GM18517 (cell line): ENCODE results near the gene MATCAP1.

ENCODE experiments used
- ATAC-seq: cut with Tn5 transposase; IDR thresholded peaks from one replicate; pipeline ENCODE4 v1.9.1; 2021; ENCODE audit warnings: mild to moderate bottlenecking, moderate library complexity; ENCODE audit not compliant: unreplicated experiment

The MATCAP1 gene

DNA sequence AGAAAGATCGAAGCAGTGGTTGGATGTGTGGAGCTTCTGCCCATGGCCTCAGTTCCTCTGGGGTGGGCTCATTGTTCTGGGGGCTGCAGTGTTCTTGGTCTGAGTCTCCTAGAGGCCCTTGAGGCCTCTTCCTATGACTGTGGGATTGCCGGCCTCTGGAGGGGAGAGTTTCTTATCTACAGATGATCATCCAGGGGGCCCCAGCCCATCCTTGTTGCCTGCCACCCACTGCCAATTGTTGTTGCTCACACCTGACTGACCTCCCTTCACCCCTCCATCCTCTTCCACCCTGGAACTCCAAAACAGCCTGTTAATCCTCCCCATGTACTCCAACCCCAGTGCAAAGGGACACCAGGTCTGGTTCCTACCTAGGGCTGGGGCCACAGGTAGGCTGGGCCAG is 38.8 kb downstream of the MATCAP1 start:
- ATAC-seq, result no peak

DNA sequence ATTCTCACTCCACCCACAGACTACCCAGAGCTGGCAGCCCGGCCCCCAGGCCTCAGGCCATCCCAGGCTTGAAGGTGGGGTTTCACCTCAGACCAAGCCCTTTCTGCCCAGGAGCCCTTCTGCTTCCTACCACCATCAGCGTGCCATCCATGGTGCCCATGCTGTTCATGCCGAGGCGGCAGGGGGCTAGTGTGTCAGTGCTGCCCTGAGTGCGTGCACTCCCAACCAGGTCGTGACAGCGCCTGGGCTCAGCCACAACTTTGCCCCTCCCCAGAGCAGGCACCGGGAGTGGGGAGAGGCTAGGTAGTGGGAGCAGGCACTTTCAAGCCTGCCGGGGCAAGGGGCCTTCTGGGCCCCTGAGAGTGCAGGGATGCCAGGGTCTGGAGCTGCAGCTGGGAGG is 41.4 kb downstream of the MATCAP1 start:
- no peak for ATAC-seq

DNA sequence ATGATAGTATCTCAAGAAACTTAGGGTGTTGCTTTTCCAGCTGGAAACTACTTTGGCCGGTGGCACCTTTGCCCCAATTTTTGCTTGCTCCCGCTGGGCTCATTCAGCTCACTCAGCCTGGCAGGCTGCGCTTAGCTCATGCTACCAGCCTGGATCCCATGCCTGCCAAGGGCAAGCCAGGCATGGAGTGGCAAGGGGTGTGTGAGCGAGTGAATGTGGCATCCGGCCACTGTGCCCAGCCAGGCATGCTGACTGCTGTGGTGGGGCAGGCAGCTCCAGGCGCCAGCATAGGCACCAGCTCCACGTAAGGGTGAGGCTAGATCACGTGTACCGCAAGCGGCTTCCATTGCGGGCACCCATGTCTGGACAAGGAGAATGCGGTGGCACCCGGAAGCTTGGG is 42.4 kb downstream of the MATCAP1 start:
- no peak for ATAC-seq

DNA sequence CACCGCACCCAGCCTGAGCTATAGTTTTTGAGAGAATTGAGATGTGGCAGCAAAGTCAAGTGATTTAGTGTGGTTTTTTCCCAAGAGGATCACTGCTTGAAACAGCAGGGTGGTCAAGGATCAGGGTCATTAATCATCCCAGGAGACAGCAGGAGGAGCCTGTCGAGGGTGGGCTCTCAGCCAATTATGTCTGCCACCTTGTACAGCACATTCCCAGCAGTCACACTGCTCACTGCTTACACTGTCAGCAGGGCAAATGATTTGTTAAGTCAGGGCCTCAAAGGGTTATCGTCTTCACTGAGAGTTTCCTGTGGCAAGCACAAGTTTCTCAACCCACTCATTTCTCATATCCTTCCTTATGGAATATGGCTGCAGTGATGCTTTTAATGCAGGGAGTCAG is 46.2 kb downstream of the MATCAP1 start:
- no peak for ATAC-seq

- ATAC-seq, result no peak
These were observed 54.3 kb downstream of the MATCAP1 start for GRCh38 chr16:67129422-67129821.

GRCh38 chr16:67128887-67129286 is 54.9 kb downstream of the MATCAP1 start:
- no peak for ATAC-seq

GRCh38 chr16:67128417-67128816 is 55.3 kb downstream of the MATCAP1 start:
- ATAC-seq, result no peak
